Loucy (cell line): ENCODE measurements around the gene PPIP5K2.

ENCODE experiments used
- H2AFZ ChIP-seq: fragments of 200-600 bp; sonication (generic); 2 replicates; pipeline ENCODE4 v1.6.0; 2016; ENCODE audit warnings: antibody characterized with exemption, mild to moderate bottlenecking, low read length, moderate library complexity
- H3F3A ChIP-seq: fragments of 200-600 bp; 2 replicates; pipeline ENCODE4 v1.6.0; 2016; ENCODE audit warnings: antibody characterized with exemption, low read depth, mild to moderate bottlenecking
- H3K27me3 ChIP-seq: fragments of 200-600 bp; sonication (generic); 2 replicates; pipeline ENCODE4 v1.6.1; 2014; ENCODE audit warnings: low read length, mild to moderate bottlenecking; ENCODE audit not compliant: insufficient read depth, poor library complexity, severe bottlenecking
- H3K36me3 ChIP-seq: fragments of 200-600 bp; sonication (generic); 2 replicates; pipeline ENCODE4 v1.6.1; 2016; ENCODE audit warnings: low read length; ENCODE audit not compliant: insufficient read depth
- H3K4me1 ChIP-seq: fragments of 200-600 bp; sonication (generic); 2 replicates; pipeline ENCODE4 v1.5.1; 2014; ENCODE audit warnings: low read length, mild to moderate bottlenecking; ENCODE audit not compliant: insufficient read depth, poor library complexity, severe bottlenecking
- H3K4me2 ChIP-seq: fragments of 200-600 bp; sonication (generic); 2 replicates; pipeline ENCODE4 v1.6.0; 2014; ENCODE audit warnings: antibody characterized with exemption, low read length, low read depth, mild to moderate bottlenecking; ENCODE audit not compliant: poor library complexity, severe bottlenecking
- H3K4me3 ChIP-seq: fragments of 200-600 bp; sonication (generic); 2 replicates; pipeline ENCODE4 v1.5.1; 2014; ENCODE audit warnings: low read length, mild to moderate bottlenecking, mixed read lengths; ENCODE audit not compliant: poor library complexity, severe bottlenecking
- H3K79me2 ChIP-seq: fragments of 200-600 bp; sonication (generic); 2 replicates; pipeline ENCODE4 v1.6.1; 2014; ENCODE audit warnings: low read length; ENCODE audit not compliant: insufficient read depth
- H3K9ac ChIP-seq: fragments of 200-600 bp; sonication (generic); 2 replicates; pipeline ENCODE4 v1.6.0; 2014; ENCODE audit warnings: mild to moderate bottlenecking, low read depth, low read length, moderate library complexity; ENCODE audit not compliant: poor library complexity, severe bottlenecking
- H3K9me2 ChIP-seq: fragments of 200-600 bp; sonication (generic); replicated peaks from 2 replicates; pipeline ENCODE4 v1.6.1; 2016; ENCODE audit warnings: low read depth, low read length, mixed read lengths
- H3K9me3 ChIP-seq: fragments of 200-600 bp; sonication (generic); 2 replicates; pipeline ENCODE4 v1.6.1; 2014; ENCODE audit warnings: mild to moderate bottlenecking, antibody characterized with exemption, low read length, low read depth; ENCODE audit not compliant: insufficient read depth
- H4K20me1 ChIP-seq: fragments of 200-600 bp; sonication (generic); 2 replicates; pipeline ENCODE4 v1.6.0; 2014; ENCODE audit warnings: antibody characterized with exemption, low read length, mild to moderate bottlenecking; ENCODE audit not compliant: insufficient read depth, poor library complexity, severe bottlenecking
- CTCF ChIP-seq: fragments of 200-600 bp; sonication (generic); conservative IDR thresholded peaks from 2 replicates; pipeline ENCODE4 v1.5.1; 2014; ENCODE audit warnings: mild to moderate bottlenecking, antibody characterized with exemption, low read length
- EZH2phosphoT487 ChIP-seq: fragments of 200-600 bp; IDR thresholded peaks from 2 replicates; pipeline ENCODE4 v1.6.1; 2018; ENCODE audit warnings: antibody characterized with exemption, mild to moderate bottlenecking, moderate library complexity, borderline replicate concordance

PPIP5K2 gene

GRCh38 chr5:103086547-103086946 is 33.6 kb upstream of the PPIP5K2 start:
- Histone ChIP-seq H3K9me2 (no peaks in the 10 kb centered on the region), H3K36me3 (no peaks in the 10 kb centered on the region), H3K9ac (no peak overlapping the region), H3K27me3 (no peaks in the 10 kb centered on the region), H3K4me3 (no peak overlapping the region), H3K4me1 (no peaks in the 10 kb centered on the region), H4K20me1 (no peaks in the 10 kb centered on the region), H3F3A (no peaks in the 10 kb centered on the region), H3K9me3 (no peaks in the 10 kb centered on the region), H3K4me2 (no peak overlapping the region), H3K79me2 (no peaks in the 10 kb centered on the region), H2AFZ (no peak overlapping the region)
- TF ChIP-seq EZH2phosphoT487 (no peak), CTCF (no peak)

DNA sequence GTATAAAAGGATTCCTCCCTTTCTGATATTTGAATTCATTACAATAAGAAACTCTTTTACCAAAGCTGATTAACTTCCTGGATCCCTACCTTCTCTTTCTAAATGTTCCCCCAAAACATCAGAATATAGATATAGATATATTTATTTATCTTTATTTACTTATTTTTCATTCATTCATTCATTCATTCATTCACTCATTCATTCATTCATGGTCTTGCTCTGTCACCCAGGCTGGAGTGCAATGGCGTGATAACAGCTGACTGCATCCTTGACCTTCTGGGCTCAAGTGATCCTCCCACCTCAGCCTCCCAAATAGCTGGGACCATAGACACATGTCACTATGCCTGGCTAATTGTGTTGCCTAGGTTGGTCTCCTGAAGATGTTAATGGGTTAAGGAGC is 30.8 kb upstream of the PPIP5K2 start:
- H3K9ac ChIP-seq, result no peak overlapping the region
- no peaks in the 10 kb centered on the region for H4K20me1 ChIP-seq
- no peaks in the 10 kb centered on the region for H3K4me1 ChIP-seq
- no peaks in the 10 kb centered on the region for H3K9me2 ChIP-seq
- no peaks in the 10 kb centered on the region for H3K36me3 ChIP-seq
- no peaks in the 10 kb centered on the region for H3K79me2 ChIP-seq
- H3K4me2 ChIP-seq, result no peak overlapping the region
- no peaks in the 10 kb centered on the region for H3K27me3 ChIP-seq
- H3K4me3 ChIP-seq, result no peak overlapping the region
- H3F3A ChIP-seq, result no peaks in the 10 kb centered on the region
- H3K9me3 ChIP-seq, result no peaks in the 10 kb centered on the region
- H2AFZ ChIP-seq, result no peak overlapping the region
- TF ChIP-seq CTCF, result no peak
- no peak for TF ChIP-seq EZH2phosphoT487

DNA sequence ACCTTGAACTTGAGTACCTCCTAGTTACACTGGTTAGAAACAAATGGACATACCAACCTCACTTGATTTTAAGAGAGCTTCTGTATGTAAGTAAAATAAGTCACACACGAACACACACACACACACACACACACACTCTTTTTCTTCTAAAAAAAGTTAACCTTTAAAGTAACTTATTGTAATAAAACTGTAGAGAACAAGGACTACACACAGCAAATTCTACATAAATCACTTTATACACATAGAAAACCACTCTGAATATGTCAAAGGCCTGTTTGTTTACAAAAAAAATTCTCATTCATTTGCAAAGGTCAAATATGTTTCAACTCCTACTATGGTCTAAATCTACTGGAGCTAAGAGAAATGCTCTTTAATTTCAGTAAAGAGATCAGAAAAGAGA is 29.3 kb upstream of the PPIP5K2 start:
- no peak for TF ChIP-seq CTCF
- TF ChIP-seq EZH2phosphoT487, result no peak

More for the DNA sequence above, 29.3 kb upstream of the PPIP5K2 start:
- Histone ChIP-seq H3K36me3 (no peaks in the 10 kb centered on the region), H3K9me3 (no peaks in the 10 kb centered on the region), H3K4me3 (no peak overlapping the region), H3K27me3 (no peaks in the 10 kb centered on the region), H3K79me2 (no peaks in the 10 kb centered on the region), H4K20me1 (no peaks in the 10 kb centered on the region), H3K9me2 (no peaks in the 10 kb centered on the region), H3K4me2 (no peak overlapping the region), H3K4me1 (no peaks in the 10 kb centered on the region), H3F3A (no peaks in the 10 kb centered on the region), H2AFZ (no peak overlapping the region), H3K9ac (no peak overlapping the region)
